GM19351 (cell line): ENCODE results near the gene ADGB.

Source experiments
- ATAC-seq: cut with Tn5 transposase; IDR thresholded peaks from one replicate; pipeline ENCODE4 v1.9.1; 2021; ENCODE audit warnings: mild to moderate bottlenecking, moderate library complexity; ENCODE audit not compliant: unreplicated experiment

ADGB gene

DNA sequence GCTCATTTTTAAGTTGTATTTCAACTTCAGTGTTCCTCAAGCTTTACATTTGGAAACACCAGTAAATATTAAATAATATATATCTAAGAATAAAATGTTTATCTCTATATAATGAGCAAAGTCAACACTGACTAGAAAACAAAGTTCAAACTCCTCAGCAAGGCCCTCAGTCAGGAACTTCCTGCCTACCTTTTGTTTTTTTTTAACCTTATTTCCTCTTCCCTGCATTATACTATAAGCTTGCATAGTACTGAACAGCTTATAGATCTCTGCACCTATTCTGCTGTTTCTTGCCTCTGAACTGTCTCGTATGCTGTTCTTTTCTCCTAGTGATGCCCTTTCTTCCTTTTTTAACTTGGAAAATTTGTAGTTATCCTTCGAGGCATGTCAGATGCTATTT lies 29.6 kb downstream of the ADGB start:
- no peak for ATAC-seq

DNA sequence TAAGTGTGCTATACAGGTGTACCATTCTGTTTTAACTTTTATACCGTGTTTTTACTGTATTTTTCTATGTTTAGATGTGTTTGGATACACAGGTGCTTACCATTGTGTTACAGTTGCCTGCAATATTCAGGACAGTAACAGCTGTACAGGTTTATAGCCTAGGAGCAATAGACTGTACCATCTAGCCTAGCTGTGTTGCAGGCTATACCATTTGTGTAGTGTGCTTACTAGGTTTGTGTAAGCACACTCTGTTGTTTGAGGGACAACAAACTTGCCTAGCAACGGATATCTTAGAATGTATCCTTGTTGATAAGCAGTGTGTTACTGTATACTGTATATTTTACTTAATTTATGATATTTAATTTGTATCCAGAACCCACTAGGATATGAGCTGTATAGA lies 35.2 kb downstream of the ADGB start:
- ATAC-seq: no peak

DNA sequence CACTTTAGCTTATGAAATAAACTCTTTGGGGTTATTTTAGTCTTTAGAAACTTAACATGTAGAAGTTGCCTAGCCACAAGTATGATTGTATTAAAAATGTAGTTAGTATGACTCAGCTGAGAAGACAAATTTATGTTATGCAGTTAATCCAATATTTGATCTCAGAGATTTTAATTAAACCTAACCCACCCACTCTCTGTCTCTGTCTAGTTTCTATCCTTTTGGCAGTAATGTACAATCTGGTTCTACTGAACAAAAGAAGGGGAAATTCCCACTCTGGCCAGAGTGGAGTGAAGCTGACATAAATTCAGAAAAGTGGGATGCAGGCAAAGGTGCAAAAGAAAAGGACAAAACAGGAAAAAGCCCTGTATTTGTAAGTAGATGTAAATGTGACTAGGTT lies 36.4 kb downstream of the ADGB start:
- ATAC-seq: no peak

DNA sequence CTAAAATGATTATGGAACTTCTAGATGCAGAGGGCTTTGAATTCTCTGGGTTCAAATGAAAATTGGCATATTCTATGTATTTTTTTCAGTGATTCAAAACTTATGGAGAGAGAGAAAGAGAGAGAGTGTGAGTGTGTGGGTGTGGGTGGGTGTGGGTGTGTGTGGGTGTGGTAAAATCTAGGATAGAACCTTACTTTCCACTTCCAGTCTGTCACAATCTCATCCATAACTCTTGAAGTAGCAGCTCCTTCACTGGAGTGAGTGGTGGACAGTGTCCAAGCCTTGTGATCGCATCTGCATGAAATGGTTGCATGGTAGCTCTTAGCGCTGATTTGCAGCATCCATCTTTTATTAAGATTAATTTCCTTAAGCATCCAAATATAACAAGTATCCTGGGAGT lies 37.7 kb downstream of the ADGB start:
- no peak for ATAC-seq

DNA sequence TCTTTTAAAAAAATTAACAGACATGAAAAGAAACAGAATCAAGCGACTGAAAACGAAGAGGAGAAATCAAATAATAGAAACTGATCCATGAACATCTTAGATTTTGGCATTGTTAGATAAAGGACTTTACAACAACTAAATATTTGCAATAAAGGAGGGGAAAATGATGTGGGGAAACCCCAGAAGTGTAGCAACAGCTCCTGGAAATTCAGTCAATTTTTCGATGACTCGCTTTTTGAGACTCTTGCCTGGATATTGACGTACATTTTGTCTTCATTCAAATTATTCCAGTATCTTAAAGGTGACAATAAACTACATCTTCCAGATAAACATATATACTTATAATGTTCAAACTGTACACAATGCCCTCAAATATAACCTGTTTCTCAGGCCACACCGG lies 44.1 kb downstream of the ADGB start:
- no peak for ATAC-seq

DNA sequence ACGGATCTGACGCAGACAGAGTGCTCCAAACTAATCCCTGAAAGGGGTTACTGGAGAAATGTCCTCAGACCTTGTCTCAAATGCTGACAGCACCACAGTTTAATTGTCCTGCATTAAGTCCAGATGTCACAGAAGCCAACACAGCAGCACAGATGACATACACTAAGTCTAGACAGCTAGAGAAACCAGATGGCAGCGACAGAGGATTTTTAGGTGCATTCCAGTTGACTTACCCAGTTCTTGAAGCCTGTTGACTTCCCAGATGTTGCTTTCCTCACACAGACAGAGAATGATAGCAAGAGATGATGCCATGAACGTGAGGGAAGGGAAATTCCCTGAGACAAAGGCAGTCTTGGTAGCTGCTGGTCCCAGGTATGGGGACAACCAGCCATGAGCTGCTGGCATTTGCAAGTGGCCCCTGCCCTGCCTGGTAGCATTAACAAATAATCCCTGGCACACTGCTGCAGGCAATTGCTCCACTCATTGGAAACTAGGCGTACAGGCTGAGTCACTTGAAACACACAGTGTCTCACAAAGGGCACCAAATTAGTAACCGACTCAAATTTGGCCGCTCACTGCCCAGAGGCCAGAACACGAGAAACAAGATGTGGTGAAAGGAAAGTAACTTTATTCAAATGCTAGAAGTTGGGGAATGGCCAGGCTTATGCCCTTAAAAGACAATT lies 52.2 kb downstream of the ADGB start:
- no peak for ATAC-seq

DNA sequence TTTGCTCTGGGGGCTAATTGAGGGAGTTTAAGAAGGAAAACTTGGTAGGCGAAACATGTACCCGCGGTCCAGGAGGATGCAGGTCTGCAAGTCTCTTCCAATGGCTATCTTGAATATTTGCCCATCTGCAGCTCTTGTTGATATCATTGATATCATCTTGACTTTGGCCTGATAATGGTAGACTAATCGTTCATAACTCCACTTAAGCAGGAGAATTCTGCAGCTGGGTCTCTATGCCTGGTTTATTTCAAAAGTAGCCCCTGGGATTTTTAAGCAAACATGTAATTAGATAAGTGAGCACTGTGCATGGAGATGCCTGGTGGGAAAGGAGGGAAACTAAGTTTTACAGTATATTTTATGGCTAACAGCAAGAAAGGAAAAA lies 52.7 kb downstream of the ADGB start:
- no peak for ATAC-seq

DNA sequence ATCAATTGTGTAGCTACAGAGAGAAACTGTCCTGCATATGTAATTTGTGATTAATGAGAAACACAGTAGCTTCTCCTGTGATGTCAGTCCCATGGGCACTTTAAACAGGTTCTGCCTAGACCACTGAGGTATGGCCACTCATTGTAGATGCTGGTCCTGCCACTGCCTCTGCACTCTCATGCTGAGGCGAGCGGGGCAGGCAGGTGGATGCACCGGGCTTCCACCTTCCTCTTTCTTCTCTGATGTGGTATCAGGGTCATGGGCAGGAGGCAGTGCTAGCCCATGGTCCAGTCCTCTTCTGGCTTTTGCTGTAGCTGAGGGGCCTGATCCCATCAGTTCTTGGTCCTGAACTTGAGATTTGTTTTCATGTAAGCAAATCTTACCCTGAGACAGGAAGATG lies 58.7 kb downstream of the ADGB start:
- no peak for ATAC-seq

DNA sequence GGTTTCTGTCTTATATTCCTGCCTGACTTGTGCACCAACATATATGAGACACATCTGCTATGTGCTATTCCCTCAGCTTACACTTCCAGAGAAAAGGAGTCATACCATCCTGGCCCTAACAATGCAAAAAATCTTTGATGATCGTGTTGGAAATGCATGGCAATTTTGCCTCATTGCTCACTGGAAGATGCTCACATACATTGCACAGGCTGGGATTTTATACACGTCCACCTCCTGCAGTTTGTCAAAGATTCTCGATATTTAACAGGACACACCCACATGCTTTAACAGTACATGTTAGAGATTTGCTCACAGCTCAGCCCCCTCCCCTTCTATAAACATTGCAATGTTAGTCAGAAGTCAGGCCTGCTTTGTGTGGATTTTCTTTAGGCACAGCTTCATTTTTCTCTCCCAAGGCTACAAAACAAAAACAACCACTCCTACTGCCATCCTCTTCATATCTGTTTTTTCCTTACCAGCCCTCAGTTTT lies 66.1 kb downstream of the ADGB start:
- no peak for ATAC-seq

DNA sequence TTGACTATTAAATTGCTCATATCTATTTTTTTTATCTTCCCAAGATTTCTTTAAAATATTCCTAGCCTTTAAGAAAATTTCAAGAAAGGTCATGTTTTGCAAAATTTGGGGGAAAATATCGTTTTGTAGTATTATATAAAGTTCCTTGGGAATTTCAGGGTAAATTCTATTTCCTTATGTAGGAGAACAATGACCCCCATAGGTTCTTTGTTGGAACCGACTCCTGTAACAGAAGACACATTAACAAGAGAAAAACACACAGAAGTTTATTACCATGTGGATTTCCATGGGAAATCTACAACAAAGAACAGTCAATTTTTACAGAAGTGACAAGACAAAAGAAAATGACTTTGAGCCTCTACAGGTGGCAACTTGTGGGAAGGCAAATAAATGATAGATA lies 68.1 kb downstream of the ADGB start:
- ATAC-seq: no peak

DNA sequence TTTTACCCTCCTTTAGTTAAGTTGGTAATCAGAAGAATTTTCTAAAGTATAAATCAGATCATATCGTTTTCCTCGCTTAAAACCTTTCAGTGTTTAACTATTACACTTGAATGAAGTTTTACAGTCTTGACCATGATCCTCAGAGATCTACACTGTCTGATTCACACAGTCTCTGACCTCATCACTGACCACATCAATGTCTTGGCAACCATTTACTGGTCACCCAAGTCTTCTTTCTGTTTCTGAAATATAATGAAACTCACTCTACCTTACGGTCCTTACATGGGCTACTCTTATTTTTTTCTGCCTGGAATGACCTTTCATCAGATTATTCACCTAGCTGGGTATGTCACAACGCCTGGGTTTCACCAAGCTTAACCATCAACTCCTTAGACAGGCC lies 71.4 kb downstream of the ADGB start:
- no peak for ATAC-seq

DNA sequence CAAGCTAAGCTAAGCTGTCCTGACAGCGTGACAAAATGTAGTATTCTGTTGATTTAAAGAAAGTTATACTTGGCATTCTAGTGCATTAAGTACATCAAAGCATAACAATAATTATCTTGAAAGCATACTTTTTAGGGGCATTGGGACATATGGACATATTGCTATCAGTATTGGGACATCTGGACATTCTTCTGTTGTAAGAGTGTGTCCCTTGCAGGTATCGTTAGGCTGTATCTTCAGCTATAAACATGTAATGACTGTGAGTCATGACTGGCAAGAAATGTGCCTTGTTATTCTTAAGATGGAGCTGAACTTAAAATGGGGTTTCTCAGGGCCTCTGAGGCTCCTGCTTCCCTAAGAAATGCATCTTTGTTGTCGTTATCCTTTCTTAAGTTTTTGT lies 74.3 kb downstream of the ADGB start:
- no peak for ATAC-seq

DNA sequence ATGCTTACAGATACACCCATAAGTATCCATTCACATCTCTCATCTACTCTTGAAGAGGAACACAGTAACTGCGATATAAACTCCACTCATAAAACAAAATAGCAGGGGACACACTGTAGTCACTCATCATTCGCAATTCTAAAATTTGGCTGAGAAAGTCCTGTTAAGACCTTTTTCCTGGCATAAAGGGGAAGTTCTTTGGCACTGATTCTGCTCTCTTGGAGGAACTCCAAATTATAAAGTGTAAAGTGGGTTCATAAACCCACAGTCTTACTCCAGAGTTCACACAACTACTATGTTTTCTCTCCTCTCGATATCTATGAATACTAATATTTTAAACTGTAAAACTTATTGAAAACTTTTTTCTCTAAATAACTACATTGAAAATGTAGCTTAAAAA lies 80.6 kb downstream of the ADGB start:
- no peak for ATAC-seq

DNA sequence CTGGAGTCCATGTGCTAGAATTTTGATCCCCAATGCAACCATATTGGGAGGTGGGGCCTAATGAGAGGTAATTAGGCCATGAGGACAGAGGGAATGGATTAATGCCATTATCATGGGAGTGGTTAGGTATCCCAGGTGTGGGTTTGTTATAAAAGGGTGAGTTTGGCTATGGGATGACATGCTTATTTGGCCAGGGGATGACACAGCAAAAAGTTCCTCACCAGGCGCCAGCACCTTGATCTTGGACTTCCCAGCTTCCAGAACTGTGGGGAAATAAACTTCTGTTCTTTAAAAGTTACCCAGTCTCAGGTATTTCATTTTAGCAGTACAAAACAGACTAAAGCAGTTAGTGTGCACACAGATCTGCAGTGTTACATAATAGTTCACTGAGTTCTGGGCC lies 84.1 kb downstream of the ADGB start:
- no peak for ATAC-seq

DNA sequence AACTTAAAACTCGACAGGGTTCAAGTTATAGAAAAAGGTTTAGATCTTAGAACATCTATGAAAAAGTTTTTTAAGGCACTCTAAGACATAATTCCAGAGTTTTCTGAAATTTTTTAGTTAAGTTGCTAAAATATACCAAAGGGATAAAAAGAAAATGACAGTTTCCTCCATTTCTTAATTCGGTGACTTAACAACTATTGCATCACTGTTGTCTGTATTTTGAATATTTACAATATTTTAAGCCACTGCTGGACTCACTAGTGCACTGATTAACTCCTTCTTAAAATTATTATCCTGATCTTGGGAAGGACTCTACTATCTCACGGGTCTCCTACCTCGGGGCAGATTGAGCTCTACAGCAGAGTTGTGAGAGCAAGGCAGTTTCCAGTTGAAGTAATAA lies 91.0 kb downstream of the ADGB start:
- no peak for ATAC-seq

DNA sequence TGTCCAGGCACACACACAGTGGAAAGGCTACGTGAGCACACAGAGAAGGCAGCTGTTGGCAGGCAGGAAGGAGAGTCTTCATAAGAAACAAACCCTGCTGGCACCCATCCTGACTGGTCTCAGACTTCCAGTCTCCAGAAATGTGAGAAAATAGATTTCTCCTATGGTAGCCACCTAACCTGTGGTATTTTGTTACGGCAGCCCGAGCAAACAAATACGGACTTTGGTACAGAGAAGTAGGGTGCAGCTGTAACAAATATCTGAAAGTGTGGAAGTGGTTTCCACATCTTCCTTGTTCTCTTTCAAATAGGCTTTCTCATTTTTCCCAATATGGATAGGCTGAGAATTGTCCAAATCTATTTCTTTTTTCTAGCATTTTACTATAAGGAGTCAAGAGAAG lies 94.6 kb downstream of the ADGB start:
- ATAC-seq: no peak

DNA sequence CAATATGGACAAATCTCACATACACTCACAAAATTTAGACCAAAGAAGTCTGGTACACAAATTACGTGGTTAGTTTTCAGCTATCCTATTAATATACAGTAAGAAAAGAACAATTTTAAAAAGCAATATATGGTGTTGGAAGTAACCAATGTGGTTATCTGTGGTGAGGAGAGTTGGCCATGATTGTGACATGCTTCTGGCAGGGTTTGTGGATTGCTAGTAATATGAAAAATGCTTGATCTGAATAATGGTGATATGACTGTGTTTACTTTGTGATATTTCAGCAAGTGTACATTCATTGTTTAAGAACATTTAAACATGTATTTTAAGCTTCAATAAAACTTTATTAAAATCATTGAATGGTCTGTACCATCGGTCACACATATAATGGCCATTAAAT lies 99.1 kb downstream of the ADGB start:
- ATAC-seq: no peak

DNA sequence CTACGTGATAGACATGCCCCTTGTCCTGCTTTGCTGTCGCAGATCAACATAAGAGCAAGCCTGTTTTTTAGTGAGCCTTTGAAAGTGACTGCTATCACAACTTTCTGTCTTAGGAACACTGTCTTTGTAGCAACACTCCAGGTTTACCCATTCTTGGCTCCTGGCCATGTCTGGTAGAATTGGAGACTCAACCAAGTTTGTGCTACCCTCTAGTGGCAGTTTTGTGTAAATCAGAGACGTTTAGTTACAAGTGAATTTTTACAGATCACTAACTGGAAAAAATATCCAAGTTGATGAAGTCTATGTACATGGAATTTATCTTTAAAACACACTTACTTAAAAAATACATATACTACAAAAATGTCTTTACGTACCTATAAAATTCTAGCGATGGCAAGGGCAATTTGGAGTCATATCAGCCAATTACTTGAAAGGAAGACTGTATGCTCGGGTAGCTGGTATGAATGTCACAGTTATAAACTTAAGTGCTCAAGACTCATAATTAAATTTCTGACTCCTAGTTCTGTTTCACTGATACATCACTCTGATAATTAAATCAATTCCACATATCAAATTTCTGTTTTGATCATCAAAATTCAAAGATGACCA lies 101.4 kb downstream of the ADGB start:
- peak; percentile 88 for ATAC-seq

DNA sequence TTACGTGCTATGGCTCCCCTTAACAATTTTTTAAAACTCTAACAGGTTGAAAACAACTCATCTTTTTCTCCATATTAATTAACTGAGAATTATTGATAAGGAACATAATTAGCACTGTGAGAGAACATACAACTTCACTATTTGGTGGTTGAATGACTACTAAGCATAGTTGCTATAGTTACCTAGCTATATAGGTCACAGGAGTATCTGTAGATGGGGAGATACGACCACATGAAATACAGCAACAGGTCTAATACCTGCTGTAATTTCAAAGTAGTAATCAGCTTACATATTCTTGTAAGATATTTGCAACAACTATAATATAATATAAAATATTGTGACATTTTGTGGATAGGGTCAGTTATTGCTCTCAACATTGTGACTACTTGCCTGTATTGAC lies 102.9 kb downstream of the ADGB start:
- no peak for ATAC-seq

DNA sequence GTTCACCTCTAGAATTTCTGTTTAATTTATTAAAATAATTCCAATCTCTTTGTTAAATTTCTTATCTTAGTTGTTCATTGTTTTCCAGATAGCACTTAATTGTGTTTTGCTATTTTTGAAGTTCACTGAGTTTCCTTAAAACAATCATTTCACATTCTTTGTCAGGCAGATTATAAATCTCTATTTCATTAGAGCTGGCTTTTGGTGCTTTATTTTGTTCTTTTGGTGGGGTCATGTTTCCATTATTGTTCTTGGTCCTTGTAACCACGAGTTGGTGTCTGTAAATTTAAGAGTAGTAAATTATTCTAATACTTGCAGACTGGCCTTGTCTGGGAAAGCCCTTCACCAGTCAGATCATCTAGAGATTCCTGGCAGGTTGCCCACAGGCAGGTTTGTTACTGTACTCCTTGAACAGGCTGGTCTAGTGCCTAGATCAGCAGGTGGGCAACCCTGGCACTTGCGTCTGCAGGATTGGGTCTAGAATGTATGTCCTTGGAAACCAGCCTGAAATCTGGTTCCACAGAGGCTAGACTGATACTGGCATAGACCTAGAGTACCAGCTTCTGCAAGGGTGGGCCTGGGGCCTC lies 110.4 kb downstream of the ADGB start:
- ATAC-seq: no peak

DNA sequence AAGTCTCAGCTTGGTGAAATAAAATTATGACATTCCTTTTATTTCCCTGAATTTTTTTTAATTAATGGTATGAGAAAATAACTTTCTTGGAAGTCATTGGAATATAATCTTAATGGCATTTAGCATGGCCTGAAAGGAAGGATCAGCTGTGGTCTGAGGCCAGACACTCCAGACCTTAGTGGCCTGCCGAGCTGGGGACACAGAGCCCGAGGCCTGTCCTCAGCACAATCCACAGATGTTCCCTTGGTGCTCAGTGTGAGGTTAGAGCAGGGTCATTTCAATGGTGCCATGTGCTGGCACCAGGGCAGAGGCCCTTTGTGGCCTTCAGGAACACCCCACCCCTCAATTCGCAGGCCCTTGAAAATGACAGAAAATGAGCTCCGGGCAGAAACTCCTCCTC lies 120.6 kb downstream of the ADGB start:
- ATAC-seq: no peak

DNA sequence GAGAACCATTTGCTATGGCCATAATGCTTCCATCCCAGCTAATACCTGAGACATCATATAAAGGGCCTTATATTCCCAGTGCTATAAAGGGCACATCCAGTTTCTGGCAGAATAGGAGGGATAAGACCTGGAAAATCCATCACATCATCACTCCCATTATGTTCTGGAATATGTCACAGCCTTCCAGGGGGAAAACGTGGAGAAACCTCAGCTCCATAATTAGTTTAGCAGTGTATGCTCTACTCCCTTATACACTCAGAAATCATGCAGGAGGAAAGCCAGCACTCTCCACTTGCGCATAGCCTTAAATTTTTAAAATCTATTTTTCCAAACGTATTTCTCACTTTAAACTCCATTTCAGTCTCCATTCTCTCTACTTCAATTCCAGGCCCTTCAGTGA lies 140.9 kb downstream of the ADGB start:
- no peak for ATAC-seq

DNA sequence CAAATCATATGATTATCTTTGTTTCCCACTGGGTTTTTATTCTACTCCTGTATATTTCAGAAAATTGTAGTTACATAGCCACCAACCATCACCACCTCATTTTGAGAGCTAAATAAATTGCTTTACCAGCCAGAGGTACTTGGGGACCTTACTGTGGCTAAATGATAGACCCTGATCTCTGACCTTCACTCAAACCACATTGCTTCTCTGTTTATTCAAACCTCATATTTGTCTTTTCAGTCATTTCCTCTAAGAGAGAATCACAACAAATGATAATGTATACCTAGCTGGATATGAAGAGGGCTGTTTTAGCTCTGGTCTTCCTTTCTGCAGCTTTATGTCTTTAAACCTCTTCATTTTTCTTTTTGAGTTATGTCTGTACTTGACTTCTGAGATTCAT lies 142.8 kb downstream of the ADGB start:
- no peak for ATAC-seq
